ENCODE results near the gene CLN5.
"Not testable (repeated sequence)": the region's sequence is repeated elsewhere in the genome, so short reads cannot be mapped to it uniquely, and the experiment has no call there.

Gene CLN5

GRCh38 chr13:76976490-76976889 is 15.4 kb upstream of the CLN5 start:
- no peak for DNase-seq (ENCODE audit: low spot score)

- no peak for DNase-seq (ENCODE audit: low spot score)
These were observed 15.0 kb upstream of the CLN5 start for GRCh38 chr13:76976929-76977328.

GRCh38 chr13:76980075-76980718 is 11.7 kb upstream of the CLN5 start:
- peak; percentile 90 for DNase-seq (ENCODE audit: low spot score)

GRCh38 chr13:76982061-76982460 is 9.8 kb upstream of the CLN5 start:
- DNase-seq (ENCODE audit: low spot score), result no peak

DNA sequence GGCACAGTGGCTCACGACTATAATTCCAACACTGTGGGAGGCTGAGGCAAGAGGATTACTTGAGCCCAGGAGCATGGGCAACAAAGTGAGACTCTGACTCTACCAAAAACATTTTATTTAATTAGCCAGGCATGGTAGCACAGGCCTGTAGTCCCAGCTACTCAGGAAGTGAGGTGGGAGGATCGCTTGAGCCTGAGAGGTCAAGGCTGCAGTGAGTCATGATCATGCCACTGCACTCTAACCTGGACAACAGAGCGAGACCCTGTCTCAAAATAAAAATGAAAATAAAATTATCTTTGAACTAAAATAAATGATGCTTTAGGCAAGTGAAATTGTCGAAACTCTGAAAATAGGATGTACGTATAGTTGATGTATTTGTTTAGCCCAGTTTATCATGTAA is 8.2 kb upstream of the CLN5 start:
- DNase-seq (ENCODE audit: low spot score), result no peak

GRCh38 chr13:76991432-76991795 is 467 bp upstream of the CLN5 start:
- DNase-seq (ENCODE audit: low spot score), result no peak

GRCh38 chr13:76992548-76993001 is 694 bp downstream of the CLN5 start:
- no peak for DNase-seq (ENCODE audit: low spot score)

DNA sequence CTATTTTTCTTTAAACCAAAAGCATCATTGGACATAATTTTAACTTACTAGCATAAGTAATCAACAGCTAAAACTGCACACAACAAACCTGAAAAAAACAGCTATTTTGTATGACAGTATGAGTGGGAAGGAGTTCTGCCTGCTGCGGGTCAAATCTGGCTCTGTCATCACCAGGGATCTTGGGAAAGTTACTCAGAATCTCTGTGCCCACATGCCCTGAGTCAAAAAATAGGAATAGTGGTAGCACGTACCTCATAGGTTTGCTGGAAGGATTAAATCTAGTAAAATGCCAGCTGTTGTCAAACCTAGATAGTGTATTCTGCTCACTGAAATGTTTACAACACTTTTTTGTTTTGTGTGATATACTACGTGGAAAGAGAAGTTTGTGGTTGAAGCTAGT is 1.1 kb downstream of the CLN5 start:
- no peak for DNase-seq (ENCODE audit: low spot score)

GRCh38 chr13:76993473-76993872 is 1.6 kb downstream of the CLN5 start:
- DNase-seq (ENCODE audit: low spot score), result no peak

GRCh38 chr13:76994281-76994680 is 2.4 kb downstream of the CLN5 start:
- no peak for DNase-seq (ENCODE audit: low spot score)

GRCh38 chr13:77000475-77000874 is 8.6 kb downstream of the CLN5 start:
- no peak for DNase-seq (ENCODE audit: low spot score)

DNA sequence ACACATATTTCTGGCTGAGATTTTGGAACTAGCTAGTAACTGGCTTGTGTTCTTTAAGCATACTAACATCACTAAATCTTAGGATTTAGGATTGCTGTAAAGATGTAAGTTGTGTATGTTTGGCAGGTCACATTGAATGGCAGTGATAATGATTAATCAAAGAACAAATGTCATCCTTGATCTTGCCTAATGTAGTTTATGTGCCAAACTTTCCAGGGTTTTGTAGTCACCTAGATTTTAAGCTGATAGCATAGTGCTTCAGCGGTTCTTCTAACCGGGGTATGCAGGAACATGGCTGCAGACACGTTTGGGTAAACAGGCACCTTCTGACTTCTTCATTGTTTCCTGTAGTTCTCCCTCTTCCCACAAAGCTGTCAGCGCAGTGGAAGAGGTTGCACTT is 9.7 kb downstream of the CLN5 start:
- DNase-seq (ENCODE audit: low spot score), result no peak

GRCh38 chr13:77001963-77002587 is 10.2 kb downstream of the CLN5 start:
- no peak for DNase-seq (ENCODE audit: low spot score)

DNA sequence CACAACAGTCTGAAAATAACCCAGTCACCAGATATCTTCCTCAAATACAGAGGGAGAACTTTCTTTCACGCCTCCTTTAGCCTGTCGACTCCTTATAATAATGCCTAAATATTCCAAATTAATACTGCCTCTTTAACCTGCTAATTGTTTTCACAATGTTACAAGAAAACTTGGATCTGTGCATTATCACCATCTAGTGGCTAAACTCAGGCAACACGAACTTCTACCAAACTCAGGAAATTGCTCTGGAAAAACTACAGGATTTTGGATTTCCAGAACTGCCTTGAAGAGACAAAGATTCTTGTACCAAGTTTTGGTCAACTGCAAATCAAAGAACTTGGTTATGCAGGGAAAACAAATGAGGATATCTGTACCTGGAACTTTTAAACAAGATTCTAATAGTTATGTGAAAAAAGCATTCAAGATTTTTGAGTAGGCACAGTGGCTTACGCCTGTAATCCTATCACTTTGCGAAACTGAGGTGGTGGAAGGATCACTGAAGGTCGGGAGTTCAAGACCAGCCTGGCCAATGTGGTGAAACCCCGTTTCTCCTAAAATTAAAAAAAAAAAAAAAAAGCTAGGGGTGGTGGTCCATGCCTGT is 10.8 kb downstream of the CLN5 start:
- no peak for DNase-seq (ENCODE audit: low spot score)

DNA sequence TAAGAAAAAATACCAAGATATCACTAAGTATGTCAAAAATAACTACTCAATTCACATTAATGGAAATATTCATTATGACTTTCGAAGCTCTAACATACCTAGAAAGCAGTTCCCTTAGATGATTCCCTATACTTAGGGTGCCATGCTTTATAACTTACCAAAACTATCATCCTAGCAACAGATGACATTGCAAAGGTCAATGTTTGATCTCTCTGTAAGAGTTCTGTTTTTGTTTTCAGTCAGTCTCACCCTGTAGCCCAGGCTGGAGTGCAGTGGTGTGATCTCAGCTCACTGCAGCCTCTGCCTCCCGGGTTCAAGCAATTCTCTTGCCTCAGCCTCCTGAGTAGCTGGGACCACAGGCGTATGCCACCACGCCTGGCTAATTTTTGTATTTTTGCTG is 16.5 kb downstream of the CLN5 start:
- DNase-seq (ENCODE audit: low spot score), result not testable (repeated sequence)

DNA sequence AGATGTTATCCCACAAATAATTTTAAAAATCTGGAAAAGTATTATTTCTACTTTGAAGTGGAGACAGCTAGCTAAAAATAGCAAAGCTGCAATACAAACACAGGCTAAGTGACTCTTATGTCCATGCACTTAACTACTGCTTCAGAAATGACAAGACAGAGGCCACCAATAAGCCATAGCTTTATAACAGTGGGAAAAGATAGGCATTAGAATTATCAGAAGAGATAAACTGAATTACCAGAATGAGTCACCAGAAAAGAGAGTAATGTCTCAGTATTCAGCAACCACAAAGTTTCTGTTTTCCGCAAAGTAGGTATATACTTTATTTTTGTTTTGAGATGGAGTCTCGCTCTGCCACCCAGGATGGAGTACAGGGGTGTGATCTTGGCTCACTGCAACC is 17.1 kb downstream of the CLN5 start:
- DNase-seq (ENCODE audit: low spot score), result no peak

- not testable (repeated sequence) for DNase-seq (ENCODE audit: low spot score)
These were observed 17.8 kb downstream of the CLN5 start for GRCh38 chr13:77009719-77010118.

DNA sequence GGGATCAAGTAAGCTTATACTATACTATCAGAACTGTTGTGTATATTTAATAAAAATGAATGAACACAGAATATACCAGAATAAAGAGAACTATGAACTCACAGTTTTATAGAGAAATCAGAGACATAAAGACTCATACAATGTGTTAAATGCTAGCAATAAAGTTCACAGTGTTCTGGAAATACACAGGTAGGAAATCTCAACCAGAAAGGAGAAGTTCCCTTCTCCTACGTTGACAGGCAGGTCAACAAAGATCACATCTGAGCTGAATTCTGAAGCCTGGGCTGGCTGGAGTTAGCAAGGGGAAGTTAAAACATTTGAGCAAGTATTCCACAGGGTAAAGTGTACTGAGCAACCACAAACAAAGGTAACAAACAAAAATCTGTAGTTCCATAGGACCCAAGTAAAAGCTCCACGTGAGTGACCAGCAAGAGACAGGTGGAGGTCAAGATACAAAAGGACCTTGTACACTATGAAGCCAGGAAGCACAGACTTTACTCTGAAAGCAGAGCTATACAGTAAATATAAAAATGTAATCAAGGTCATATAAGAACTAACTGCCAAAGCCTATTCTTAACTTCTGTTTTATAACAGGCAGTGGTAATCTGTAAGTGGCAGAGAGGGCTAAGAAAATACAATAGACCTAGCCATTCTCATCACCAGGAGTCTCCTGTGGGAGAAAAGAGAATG is 22.1 kb downstream of the CLN5 start:
- DNase-seq (ENCODE audit: low spot score), result no peak

DNA sequence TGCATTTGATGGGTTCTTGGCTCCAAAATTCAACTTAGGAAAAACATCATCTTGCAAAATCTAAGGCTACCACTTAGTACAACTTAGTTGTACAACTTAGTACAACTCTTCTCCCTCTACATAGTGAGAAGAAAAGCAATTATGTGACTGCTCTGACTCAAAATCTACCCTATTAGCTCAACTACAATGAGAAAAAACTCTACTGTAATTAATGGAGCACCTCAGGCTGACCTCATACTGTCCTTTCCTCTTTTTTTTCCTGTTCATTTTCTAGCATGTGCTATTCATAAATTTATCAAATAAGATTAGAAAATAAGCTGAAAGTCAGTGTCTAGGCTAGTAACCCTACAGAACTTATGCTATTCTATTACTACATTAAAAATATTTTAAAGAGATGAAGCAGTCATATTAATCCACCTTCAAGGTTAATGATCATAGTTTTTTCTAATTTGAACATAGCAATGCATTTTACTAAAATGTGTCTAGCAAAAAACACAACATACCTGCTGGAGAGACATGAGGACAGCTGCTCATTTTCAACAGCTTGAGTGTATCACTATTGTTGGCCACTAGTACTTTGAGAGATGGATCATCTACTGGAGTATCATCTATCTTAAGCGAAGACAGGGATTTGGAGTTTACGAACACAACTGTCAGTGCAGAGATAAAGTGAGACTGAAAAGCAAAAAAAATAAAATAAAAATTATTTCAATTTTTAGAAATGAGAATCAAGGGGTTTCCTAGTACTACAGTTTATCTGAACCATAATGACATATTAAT is 23.2 kb downstream of the CLN5 start:
- DNase-seq (ENCODE audit: low spot score), result no peak

DNA sequence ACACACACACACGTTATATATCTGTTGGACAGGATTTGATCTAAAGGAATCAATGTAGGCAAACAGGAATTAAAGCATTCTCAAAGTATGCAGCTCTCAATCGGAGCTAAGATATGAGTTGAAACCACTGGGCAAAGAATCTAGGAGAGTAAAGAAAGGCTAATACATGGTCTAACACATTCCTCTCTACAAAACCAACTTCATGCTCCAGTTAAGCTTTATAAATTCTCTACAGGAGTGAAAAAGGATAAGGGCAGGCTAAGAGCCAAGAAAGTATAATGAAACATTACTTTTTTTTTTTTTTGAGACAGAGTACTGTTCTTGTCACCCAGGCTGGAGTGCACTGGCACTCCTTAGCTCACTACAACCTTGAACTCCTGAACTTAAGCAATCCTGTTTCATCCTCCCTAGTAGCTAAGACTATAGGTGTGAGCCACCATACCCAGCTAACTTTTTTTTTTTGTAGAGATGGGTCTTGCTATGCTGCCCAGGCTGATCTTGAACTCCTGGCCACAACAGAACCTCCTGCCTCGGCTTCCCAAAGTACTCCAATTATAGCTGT is 24.5 kb downstream of the CLN5 start:
- DNase-seq (ENCODE audit: low spot score), result no peak

GRCh38 chr13:77016888-77017623 is 25.2 kb downstream of the CLN5 start:
- no peak for DNase-seq (ENCODE audit: low spot score)

All from left forelimb (tissue), 1 donor.